Right hindlimb (tissue), 1 donor: ENCODE data around the gene DNAH7.

Experiments used
- DNase-seq: peaks from one replicate; pipeline ENCODE4 v3.0.0-alpha.2; 2018

The DNAH7 gene

GRCh38 chr2:195857132-195857531, 211.5 kb downstream of the DNAH7 start:
- no peak for DNase-seq

GRCh38 chr2:195850764-195851163, 217.9 kb downstream of the DNAH7 start:
- DNase-seq, result no peak

DNA sequence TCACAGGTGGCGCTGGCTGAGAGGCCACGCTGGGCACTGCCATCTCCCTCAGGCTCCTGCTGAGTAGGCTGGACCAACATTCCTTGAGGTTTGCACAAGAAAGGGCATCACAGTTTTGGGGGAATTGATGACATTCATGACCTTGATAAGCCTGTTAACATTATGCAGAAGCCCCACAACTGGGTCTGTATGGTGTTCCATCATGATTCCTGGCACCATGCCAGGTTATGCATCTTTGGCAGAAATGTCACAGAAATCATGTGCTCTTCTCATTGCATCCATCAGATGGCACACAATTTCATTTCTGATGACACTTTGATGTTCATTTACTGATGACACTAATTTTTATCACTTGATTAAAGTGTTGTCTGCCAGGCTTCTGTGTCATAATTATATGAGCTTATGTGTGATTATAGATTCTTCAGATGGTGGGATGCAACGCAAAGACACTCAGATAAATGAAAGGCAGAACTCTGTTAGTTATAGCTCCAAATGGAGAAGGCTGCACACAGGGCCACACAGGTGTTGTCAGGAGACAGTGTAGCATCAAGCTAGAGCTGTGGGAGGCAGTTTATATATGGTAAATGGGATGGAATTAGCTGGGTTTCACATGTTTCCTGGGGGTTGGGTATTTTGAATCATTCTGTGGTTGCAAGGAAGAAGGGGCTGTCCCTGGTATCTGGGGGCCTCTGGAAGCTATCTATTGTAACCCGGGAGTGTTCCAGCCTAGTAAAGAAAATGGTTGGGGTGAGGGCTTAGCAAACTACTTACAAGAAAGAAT, 220.3 kb downstream of the DNAH7 start:
- no peak for DNase-seq

- no peak for DNase-seq
Observed at GRCh38 chr2:195842932-195843331, 225.7 kb downstream of the DNAH7 start.

- no peak for DNase-seq
Observed at GRCh38 chr2:195838002-195838401, 230.6 kb downstream of the DNAH7 start.

GRCh38 chr2:195836002-195836401, 232.6 kb downstream of the DNAH7 start:
- DNase-seq, result no peak

GRCh38 chr2:195834836-195835235, 233.8 kb downstream of the DNAH7 start:
- DNase-seq, result no peak

DNA sequence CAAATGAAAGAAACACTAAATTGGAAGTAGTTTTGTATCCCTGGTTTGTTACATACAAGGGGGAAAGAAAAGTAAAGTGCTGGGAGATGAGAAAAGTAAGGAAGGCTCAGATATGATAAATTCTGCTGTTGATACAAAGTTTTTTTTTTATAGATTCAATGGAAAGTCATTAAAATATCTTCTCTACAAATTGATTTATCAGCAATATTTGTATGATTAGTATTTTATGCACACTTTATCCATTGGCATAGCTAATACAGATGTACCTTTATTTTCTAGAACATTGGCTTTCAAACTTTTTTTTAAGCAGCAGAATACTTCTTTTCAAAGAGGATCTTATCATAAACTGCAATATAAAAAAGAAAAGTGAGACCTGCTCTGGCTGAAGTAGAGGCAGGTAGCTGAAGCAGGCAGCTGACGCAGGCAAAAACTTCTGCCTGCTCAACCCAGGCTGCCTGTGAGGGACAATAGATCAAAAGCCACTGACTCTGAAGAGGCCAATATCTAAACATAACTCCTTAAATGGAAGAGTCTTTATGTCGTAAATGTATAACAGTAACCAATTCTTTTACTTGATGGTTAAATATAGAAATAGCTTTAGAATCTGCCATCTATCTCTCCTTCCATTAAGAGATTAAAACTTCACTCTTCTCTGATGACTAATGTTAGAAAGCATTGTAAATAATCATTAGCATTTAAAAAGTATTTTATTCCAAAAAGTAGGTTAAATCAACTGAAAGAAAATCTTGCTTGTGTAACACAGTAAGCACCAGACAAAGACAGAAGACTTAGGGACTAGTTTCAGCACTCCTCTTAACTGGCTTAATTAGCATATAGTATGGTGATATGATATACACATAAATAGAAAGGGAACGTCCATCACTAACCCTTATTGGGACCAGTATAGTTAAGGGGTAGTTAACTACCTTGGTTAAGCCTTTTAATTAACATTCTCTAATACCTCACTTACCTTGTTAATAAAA, 237.4 kb downstream of the DNAH7 start:
- DNase-seq, result no peak

- DNase-seq, result no peak
Observed at GRCh38 chr2:195824478-195824877, 244.2 kb downstream of the DNAH7 start.

DNA sequence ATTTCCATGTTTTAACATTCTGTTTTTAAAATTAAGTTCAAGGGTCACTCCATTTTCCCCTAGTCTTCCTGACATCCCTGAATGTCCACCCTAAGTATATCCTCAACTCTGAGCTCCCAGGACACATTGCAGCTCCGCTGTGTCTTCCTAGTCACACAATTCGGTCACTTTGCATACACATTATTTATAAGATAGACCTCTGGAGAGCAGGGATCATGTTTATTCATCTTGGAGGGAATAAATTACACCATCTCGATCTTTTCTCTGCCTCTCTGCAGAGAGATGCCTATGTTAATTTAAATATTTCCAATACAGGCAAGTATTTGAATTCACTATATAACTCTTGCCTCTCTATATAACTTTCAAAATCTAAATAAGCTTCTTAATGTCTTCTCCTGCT, 245.4 kb downstream of the DNAH7 start:
- DNase-seq, result no peak

DNA sequence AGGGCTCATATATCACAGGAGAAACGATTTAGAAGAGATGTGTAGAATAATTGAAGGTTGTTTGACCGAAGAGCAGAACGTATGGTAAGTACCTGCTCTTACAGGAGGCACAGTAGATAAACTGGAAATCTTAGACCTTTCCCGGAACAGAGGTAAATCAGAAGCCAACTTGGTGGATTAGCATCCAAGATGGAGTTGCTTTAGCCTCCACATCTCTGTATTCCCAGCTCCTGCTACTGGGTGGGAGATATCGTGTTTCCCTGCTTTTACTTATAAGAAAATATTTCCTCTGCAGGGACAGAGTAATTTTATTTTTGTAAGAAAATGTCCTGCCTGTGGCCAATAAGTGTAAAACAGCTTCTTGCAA, 247.1 kb downstream of the DNAH7 start:
- no peak for DNase-seq

DNA sequence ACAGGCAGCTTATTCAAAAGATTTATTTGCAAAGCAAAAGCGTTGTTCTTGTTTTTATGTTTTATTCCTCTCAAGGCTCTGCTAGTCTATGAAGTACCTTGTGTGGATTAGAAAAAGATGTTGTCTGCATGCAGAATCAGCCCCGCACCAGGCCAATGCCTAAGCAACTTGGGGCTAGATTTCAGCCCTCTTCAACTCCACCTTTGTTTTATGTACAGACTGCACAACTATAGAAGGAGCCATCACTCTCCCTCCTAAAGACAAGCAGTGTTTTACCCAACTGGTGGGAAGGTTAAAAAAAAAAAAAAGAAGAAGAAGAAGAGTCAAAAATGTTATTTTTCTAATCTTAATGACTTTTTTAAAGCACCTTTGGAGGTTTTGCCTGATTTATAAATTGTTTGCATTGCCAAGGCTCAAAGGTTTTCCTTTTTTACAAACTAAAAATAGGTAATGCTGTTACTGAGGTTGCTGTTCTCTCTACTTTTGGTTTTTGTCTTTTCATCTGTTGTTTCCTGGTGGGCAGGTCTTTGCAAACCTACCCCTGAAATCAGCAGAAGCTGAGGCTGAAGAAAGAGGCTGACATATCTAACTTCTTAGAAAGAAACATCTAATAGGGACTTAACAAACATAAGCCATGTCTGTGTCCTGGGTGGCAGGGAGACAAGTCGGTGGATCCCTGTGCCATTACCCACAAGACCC, 247.6 kb downstream of the DNAH7 start:
- no peak for DNase-seq

- no peak for DNase-seq
Observed at GRCh38 chr2:195820373-195820772, 248.3 kb downstream of the DNAH7 start.

GRCh38 chr2:195819276-195819675, 249.4 kb downstream of the DNAH7 start:
- no peak for DNase-seq

GRCh38 chr2:195818526-195818925, 250.1 kb downstream of the DNAH7 start:
- no peak for DNase-seq

GRCh38 chr2:195818106-195818505, 250.5 kb downstream of the DNAH7 start:
- no peak for DNase-seq

DNA sequence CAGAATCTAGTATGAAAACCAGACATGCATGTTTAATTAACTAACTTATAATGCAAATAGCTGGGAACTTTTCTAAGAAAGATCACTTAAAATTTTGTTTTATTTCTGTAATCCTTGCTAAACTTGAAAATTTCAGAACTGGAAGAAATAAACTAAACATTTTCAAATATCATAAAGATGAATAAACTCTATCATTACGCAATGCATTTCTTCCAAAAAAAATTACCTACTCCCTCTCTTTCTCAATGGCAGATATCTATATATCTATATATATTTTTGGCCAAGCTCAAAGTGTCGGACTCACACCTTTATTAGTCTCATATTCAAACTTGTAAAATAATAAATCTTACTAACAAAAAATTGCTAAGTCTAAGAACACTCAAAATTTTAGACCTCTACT, 253.6 kb downstream of the DNAH7 start:
- DNase-seq, result no peak

GRCh38 chr2:195813421-195813820, 255.2 kb downstream of the DNAH7 start:
- DNase-seq, result no peak

DNA sequence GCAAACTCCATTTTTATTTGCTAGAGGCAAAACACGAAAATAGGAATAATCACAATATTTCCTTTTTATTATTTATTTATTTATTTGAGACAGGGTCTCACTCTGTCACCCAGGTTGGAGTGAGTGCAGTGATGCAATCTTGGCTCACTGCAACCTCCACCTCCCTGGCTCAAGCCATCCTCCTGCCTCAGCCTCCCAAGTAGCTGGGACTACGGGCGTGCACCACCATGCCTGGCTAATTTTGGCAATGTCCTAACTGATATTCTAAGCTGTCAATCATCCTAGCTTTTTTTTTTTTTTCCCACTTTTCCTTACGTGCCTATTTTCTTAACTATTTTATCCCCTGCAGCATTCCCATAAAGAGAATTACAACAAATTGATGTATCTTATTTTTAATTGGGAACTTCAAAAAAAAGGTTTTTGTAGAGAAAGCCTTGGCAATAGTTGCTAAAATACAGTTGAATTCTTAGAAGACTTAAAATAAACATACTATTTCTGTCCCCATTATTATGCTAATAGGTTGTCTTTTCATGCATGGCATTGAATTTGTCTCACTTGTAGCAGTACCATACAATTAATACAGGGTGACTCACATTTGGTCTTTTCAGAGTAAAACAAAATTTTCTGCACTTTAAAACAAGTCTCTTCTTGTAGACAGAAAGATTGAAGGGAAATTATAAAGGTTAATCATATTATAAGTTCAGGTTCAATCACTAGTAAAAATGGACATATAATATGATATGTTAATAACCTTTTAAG, 258.1 kb downstream of the DNAH7 start:
- DNase-seq, result no peak

- no peak for DNase-seq
Observed at GRCh38 chr2:195808189-195808588, 260.4 kb downstream of the DNAH7 start.

- DNase-seq, result no peak
Observed at GRCh38 chr2:195805283-195805976, 263.2 kb downstream of the DNAH7 start.

- no peak for DNase-seq
Observed at GRCh38 chr2:195795879-195796278, 272.8 kb downstream of the DNAH7 start.
